GM12878 (cell line): ENCODE measurements around the gene HMGN1. TPM values are rescaled to one million over a fixed set of nuclear protein-coding genes. Genes with fewer than 3 reads are reported as not detected.

ENCODE experiments used
- CBFB ChIP-seq: IDR thresholded peaks from 2 replicates; pipeline ENCODE4 v1.6.1; 2016; ENCODE audit warnings: antibody characterized with exemption, low read depth
- CHD2 ChIP-seq: IDR thresholded peaks from 2 replicates; pipeline ENCODE4 v1.6.1; 2011; ENCODE audit warnings: low read depth, low read length, improper control_type of control experiment, borderline replicate concordance
- E2F4 ChIP-seq: IDR thresholded peaks from 2 replicates; pipeline ENCODE4 v1.6.1; 2012; ENCODE audit warnings: low read depth, low read length, improper control_type of control experiment
- EED ChIP-seq: sonication (generic); IDR thresholded peaks from 2 replicates; pipeline ENCODE4 v1.6.1; 2016; ENCODE audit warnings: antibody characterized with exemption, low read depth
- HDGF ChIP-seq: fragments of 450-650 bp; IDR thresholded peaks from 2 replicates; pipeline ENCODE4 v1.6.1; 2016; ENCODE audit warnings: antibody characterized with exemption
- JUNB ChIP-seq: IDR thresholded peaks from 2 replicates; pipeline ENCODE4 v1.6.1; 2016; ENCODE audit warnings: antibody characterized with exemption, mild to moderate bottlenecking
- KLF5 ChIP-seq: fragments of 450-650 bp; IDR thresholded peaks from 2 replicates; pipeline ENCODE4 v1.6.1; 2014; ENCODE audit warnings: mild to moderate bottlenecking; ENCODE audit not compliant: partially characterized antibody
- MAX ChIP-seq: IDR thresholded peaks from 2 replicates; pipeline ENCODE4 v1.6.1; 2012; ENCODE audit warnings: low read depth, low read length, improper control_type of control experiment
- MLLT1 ChIP-seq: fragments of 450-650 bp; IDR thresholded peaks from 2 replicates; pipeline ENCODE4 v1.6.1; 2016; ENCODE audit warnings: mild to moderate bottlenecking
- MTA2 ChIP-seq: fragments of 450-650 bp; IDR thresholded peaks from 2 replicates; pipeline ENCODE4 v1.6.1; 2016; ENCODE audit warnings: low read depth, mild to moderate bottlenecking, moderate library complexity
- NR2C1 ChIP-seq: fragments of 450-650 bp; IDR thresholded peaks from 2 replicates; pipeline ENCODE4 v1.6.1; 2017; ENCODE audit warnings: antibody characterized with exemption, mild to moderate bottlenecking, moderate library complexity
- PML ChIP-seq: IDR thresholded peaks from 2 replicates; pipeline ENCODE4 v1.6.1; 2012; ENCODE audit warnings: low read length, inconsistent platforms
- RAD21 ChIP-seq: IDR thresholded peaks from 2 replicates; pipeline ENCODE4 v1.6.1; 2011; ENCODE audit warnings: mild to moderate bottlenecking, low read depth, low read length, moderate library complexity; ENCODE audit not compliant: insufficient read depth
- RCOR1 ChIP-seq: conservative IDR thresholded peaks from 2 replicates; pipeline ENCODE4 v1.6.1; 2012; ENCODE audit warnings: low read depth, low read length, improper control_type of control experiment
- REST ChIP-seq: IDR thresholded peaks from 2 replicates; pipeline ENCODE4 v1.6.1; 2012; ENCODE audit warnings: mild to moderate bottlenecking, low read depth, low read length
- RFX5 ChIP-seq: IDR thresholded peaks from 2 replicates; pipeline ENCODE4 v1.6.1; 2011; ENCODE audit warnings: low read depth, low read length, improper control_type of control experiment
- SIX5 ChIP-seq: IDR thresholded peaks from 2 replicates; pipeline ENCODE4 v1.6.1; 2011; ENCODE audit warnings: mild to moderate bottlenecking, low read depth, low read length, moderate library complexity; ENCODE audit not compliant: severe bottlenecking
- SPI1 ChIP-seq: IDR thresholded peaks from 2 replicates; pipeline ENCODE4 v1.6.1; 2011; ENCODE audit warnings: low read depth, mild to moderate bottlenecking, low read length, moderate library complexity, borderline replicate concordance; ENCODE audit not compliant: insufficient read depth
- STAT3 ChIP-seq: IDR thresholded peaks from 2 replicates; pipeline ENCODE4 v1.6.1; 2011; ENCODE audit warnings: low read depth, low read length, improper control_type of control experiment
- TCF12 ChIP-seq: IDR thresholded peaks from 2 replicates; pipeline ENCODE4 v1.6.1; 2011; ENCODE audit warnings: low read depth, mild to moderate bottlenecking, low read length
- ZBTB33 ChIP-seq: fragments of 450-650 bp; IDR thresholded peaks from 2 replicates; pipeline ENCODE4 v1.6.1; 2017; ENCODE audit warnings: mild to moderate bottlenecking
- ZZZ3 ChIP-seq: IDR thresholded peaks from 2 replicates; pipeline ENCODE4 v1.6.1; 2011; ENCODE audit warnings: low read depth; ENCODE audit not compliant: control insufficient read depth, insufficient read length
- polyA plus RNA-seq, 11 experiments: library from polyadenylated mRNA; depleted of rRNA in 4 of 11; unstranded in 6 of 11; stranded (reverse) in 5 of 11; fragments of >200 nt; fragmentation: Nextera tagmentation in 4 of 11; fragmentation: Illumina TruSeq in 1 of 11; extraction: Ambion mirVana in 4 of 11; extraction: Trizol in 1 of 11; gene quantifications; 1 replicate in 1 of 11; 2 replicates in 10 of 11; pipeline versions ENCODE4 v1.2.1 to v1.2.3, GENCODE V29; 2011 to 2016; ENCODE audit warnings: inconsistent platforms in 2 of 11, missing spikeins in 2 of 11, low read depth in 1 of 11
- total RNA-seq, 4 experiments: library from RNA; depleted of rRNA in 3 of 4; stranded (reverse); fragments of >200 nt in 3 of 4; fragmentation: Illumina TruSeq in 1 of 4; extraction: Trizol in 1 of 4; gene quantifications; 2 replicates each; pipeline versions ENCODE4 v1.2.1 to v1.2.3, GENCODE V29; 2013 to 2021

The HMGN1 gene
- total and polyA plus RNA-seq, 10 of the 15 experiments (the other 5 are each of a cell fraction or from before 2014, with no cell fraction given) = 120 to 798 (median 396) TPM

GRCh38 chr21:39313571-39314142, 35.2 kb downstream of the HMGN1 start, which contains the start of gene BRWD1 (continued):
- no peak for TF ChIP-seq REST
- no peak for TF ChIP-seq CBFB
- no peak for TF ChIP-seq ZZZ3
- TF ChIP-seq ZBTB33 = peak; percentile 65
- TF ChIP-seq PML = 0 out of 2 replicates have a peak, but pooled peaks have one; percentile 22
- no peak for TF ChIP-seq RCOR1
- TF ChIP-seq HDGF = no peak
- no peak for TF ChIP-seq STAT3
- peak; percentile 94 for TF ChIP-seq KLF5
- peak; percentile 98 for TF ChIP-seq CHD2
- TF ChIP-seq SIX5 = no peak
- peak; percentile 90 for TF ChIP-seq MAX
- TF ChIP-seq JUNB = no peak
- TF ChIP-seq NR2C1 = peak; percentile 60
- no peak for TF ChIP-seq TCF12
- peak; percentile 94 for TF ChIP-seq MLLT1
- TF ChIP-seq EED = no peak
- TF ChIP-seq RFX5 = no peak
- no peak for TF ChIP-seq SPI1
- TF ChIP-seq MTA2 = peak; percentile 60; the same call in 1 of the 2 replicates
- 0 out of 2 replicates have a peak, but pooled peaks have one; percentile 41 for TF ChIP-seq E2F4
- TF ChIP-seq RAD21 = no peak
